Lung (tissue), 16 donors: ENCODE results near the gene HMCN2. TPM values are rescaled to one million over a fixed set of nuclear protein-coding genes. Genes with fewer than 3 reads are reported as not detected.
A peak's percentile ranks its signal among the peaks of the same experiment; 100 is the strongest.

ENCODE experiments used
- ATAC-seq: fragments of 200-7000 bp; cut with Tn5 transposase; one replicate; pipeline ENCODE4 v1.9.1; 2020; ENCODE audit warnings: moderate number of reproducible peaks; ENCODE audit not compliant: insufficient read depth, low FRiP score
- DNase-seq, 3 donors: peaks; one replicate each; pipeline ENCODE4 v3.0.0-alpha.2; 2013 to 2017
- H3K27ac ChIP-seq, 2 donors: one replicate each; pipeline ENCODE4 v1.5.1; 2013; ENCODE audit warnings: mild to moderate bottlenecking in 2 of 2, moderate library complexity in 2 of 2, control low read depth in 1 of 2, inconsistent platforms in 1 of 2, low read depth in 1 of 2, low read length in 1 of 2
- H3K27me3 ChIP-seq, 3 donors: one replicate each; pipeline ENCODE4 v1.5.1; 2013; ENCODE audit warnings: low read length in 2 of 3; ENCODE audit not compliant: control insufficient read depth in 3 of 3, insufficient read depth in 3 of 3
- H3K36me3 ChIP-seq, 4 donors: one replicate each; pipeline ENCODE4 v1.5.1; 2013; ENCODE audit warnings: low read length in 4 of 4, mild to moderate bottlenecking in 1 of 4, moderate library complexity in 1 of 4; ENCODE audit not compliant: control insufficient read depth in 4 of 4, insufficient read depth in 4 of 4
- H3K4me1 ChIP-seq, 5 donors: one replicate each; pipeline ENCODE4 v1.5.1; 2013; ENCODE audit warnings: low read length in 5 of 5, mild to moderate bottlenecking in 2 of 5, moderate library complexity in 1 of 5; ENCODE audit not compliant: control insufficient read depth in 5 of 5, insufficient read depth in 5 of 5
- H3K4me3 ChIP-seq: one replicate; pipeline ENCODE4 v1.5.1; 2013; ENCODE audit warnings: mild to moderate bottlenecking, control low read depth, moderate library complexity
- H3K9ac ChIP-seq, 2 donors: one replicate each; pipeline ENCODE4 v1.5.1; 2013; ENCODE audit warnings: low read length in 2 of 2, control low read depth in 1 of 2; ENCODE audit not compliant: insufficient read depth in 1 of 2
- H3K9me3 ChIP-seq, 4 donors: one replicate each; pipeline ENCODE4 v1.5.1; 2013; ENCODE audit warnings: low read length in 3 of 4, mild to moderate bottlenecking in 1 of 4, moderate library complexity in 1 of 4; ENCODE audit not compliant: control insufficient read depth in 4 of 4, insufficient read depth in 3 of 4
- CTCF ChIP-seq: IDR thresholded peaks from 2 replicates; pipeline ENCODE4 v1.5.1; 2012; ENCODE audit warnings: mild to moderate bottlenecking; ENCODE audit errors: control extremely low read depth, extremely low read depth
- WGBS, 2 donors: extraction: QIAGEN DNeasy Blood & Tissue Kit; methylation state at CpG; one replicate each; pipeline ENCODE4 v1.1.7; 2013; 5-methylcytosine and 5-hydroxymethylcytosine counted together
- long read RNA-seq, 5 donors: transcript quantifications; one replicate each; lab custom pipeline, GENCODE V29; 2026
- polyA plus RNA-seq, 2 donors: library from polyadenylated mRNA; stranded (reverse); fragments of 200-250 nt; gene quantifications; one replicate each; pipeline ENCODE4 v1.2.1, GENCODE V29; 2013
- total RNA-seq, 2 donors: library from RNA; depleted of rRNA in 1 of 2; stranded (reverse); fragments of >200 nt in 1 of 2; gene quantifications; one replicate each; pipeline ENCODE4 v1.2.1, GENCODE V29; 2014 to 2021
- donor health status: control.
- donor health status: control.
- donor health status: Bipolar disorder and iron deficiency.
- donor health status: healthy.
- donor health status: DM: yes; HTN: yes; CAD: no.

Gene HMCN2, protein sequence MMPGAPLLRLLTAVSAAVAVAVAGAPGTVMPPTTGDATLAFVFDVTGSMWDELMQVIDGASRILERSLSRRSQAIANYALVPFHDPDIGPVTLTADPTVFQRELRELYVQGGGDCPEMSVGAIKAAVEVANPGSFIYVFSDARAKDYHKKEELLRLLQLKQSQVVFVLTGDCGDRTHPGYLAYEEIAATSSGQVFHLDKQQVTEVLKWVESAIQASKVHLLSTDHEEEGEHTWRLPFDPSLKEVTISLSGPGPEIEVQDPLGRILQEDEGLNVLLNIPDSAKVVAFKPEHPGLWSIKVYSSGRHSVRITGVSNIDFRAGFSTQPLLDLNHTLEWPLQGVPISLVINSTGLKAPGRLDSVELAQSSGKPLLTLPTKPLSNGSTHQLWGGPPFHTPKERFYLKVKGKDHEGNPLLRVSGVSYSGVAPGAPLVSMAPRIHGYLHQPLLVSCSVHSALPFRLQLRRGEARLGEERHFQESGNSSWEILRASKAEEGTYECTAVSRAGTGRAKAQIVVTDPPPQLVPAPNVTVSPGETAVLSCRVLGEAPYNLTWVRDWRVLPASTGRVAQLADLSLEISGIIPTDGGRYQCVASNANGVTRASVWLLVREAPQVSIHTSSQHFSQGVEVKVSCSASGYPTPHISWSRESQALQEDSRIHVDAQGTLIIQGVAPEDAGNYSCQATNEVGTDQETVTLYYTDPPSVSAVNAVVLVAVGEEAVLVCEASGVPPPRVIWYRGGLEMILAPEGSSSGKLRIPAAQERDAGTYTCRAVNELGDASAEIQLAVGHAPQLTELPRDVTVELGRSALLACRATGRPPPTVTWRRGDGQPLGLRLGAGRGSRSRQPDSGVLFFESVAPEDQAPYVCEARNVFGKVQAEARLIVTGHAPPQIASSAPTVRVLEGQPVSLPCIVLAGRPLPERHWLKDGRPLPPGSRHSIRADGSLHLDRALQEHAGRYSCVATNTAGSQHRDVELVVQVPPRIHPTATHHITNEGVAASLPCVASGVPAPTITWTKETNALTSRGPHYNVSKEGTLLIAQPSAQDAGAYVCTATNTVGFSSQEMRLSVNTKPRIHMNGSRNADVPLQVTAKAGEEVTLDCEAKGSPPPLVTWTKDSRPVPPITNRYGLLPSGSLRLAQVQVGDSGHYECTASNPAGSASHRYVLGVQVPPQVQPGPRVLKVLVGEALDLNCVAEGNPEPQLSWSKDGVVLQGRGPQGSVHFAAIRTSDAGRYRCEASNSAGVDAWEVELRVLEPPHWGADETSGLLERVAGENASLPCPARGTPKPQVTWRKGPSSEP (N-terminal part only)
- total RNA-seq = 1 to 10 TPM; 4.7 to 5.2 TPM
- 1 to 10 TPM; 2.1 to 2.6 TPM for polyA plus RNA-seq
- long read RNA-seq, donor 1 = 0 reads
- long read RNA-seq, donor 2 = 0 reads
- long read RNA-seq, donor 3 = 0 reads
- long read RNA-seq, donor 4 = 0 reads
- long read RNA-seq, donor 5 = 0 reads

DNA sequence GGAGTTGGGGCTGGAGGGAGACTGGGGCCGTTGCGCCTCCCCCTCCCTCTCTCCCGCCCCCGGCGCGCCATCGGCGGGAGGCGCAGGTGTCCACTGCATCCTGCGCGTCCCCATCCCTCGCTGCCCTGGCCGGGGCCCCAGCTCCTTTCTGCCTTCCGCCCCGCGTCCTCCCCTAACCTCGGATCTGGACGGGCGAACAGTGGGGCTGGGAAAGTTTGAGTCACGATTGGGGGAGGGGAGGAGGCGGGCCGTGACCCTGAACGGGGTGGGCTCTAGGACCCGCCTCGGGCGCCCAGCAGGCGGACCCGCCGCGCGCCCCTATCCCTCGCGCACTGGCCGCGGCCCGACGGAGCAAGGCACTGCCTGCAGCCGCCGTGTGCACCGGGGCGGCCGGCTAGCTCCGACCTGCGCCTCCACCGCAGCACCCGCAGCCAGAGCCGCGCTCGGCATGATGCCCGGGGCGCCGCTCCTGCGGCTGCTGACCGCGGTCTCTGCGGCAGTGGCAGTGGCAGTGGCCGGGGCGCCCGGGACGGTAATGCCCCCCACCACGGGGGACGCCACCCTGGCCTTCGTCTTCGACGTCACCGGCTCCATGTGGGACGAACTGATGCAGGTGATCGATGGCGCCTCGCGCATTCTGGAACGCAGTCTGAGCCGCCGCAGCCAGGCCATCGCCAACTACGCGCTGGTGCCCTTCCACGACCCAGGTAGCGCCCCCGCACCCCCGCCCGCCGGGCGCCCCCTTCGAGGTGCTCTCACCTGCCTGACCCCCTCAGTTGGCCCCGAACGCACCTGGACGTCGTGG is at the start of gene HMCN2:
Gene HMCN2, plus strand, starts transcription at position 330 of the 805 bp plus-strand sequence. Its CDS starts 119 bp downstream, at position 449.
- H3K36me3 ChIP-seq = no peaks in the 10 kb centered on the region
- WGBS, 2 donors = 1 to 4% methylated on average over 59 to 85 of the region's 89 CpGs
- DNase-seq = no peak
- no peak for TF ChIP-seq CTCF
- no peaks in the 10 kb centered on the region for H3K9me3 ChIP-seq
- no peak for ATAC-seq
- H3K4me3 ChIP-seq = no peak within 1 kb of the TSS
- no peak within 1 kb of the TSS for H3K9ac ChIP-seq
- H3K27me3 ChIP-seq = peaks cover 0 to 58% (median 49%) of the 10 kb centered on the region in 3 donors
- peaks cover 0 to 7% (median 0%) of the 10 kb centered on the region in 5 donors for H3K4me1 ChIP-seq
- H3K27ac ChIP-seq = peak within 1 kb of the TSS in 1 of 2 donors; percentile 20

DNA sequence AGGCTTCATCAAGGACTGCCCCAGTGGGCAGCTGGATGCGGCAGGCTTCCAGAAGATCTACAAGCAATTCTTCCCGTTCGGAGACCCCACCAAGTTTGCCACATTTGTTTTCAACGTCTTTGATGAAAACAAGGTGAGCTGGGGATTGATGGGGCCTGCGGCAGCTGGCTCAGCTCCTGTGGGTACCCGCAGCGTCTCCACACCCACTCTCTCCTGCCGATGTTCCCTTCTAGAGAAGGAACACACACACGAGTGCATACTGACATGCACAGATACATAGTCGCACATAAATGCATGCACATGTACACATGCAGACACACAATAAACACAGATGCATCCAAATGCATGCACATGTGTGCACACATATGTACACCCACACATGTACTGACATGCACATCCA is 47.7 kb upstream of the HMCN2 start:
- ATAC-seq = no peak
- Histone ChIP-seq H3K4me1 (peaks cover 0 to 23% (median 6%) of the 10 kb centered on the region in 5 donors), H3K9ac (no peak overlapping the region), H3K4me3 (no peak overlapping the region), H3K9me3 (no peaks in the 10 kb centered on the region), H3K27ac (no peak overlapping the region), H3K36me3 (peaks cover 0 to 6% (median 3%) of the 10 kb centered on the region in 4 donors), H3K27me3 (no peaks in the 10 kb centered on the region)
- WGBS, 2 donors = 93 to 95% methylated on average over 10 of the region's 10 CpGs
- TF ChIP-seq CTCF = no peak
- DNase-seq = no peak

GRCh38 chr9:130219661-130220096 is 45.9 kb upstream of the HMCN2 start:
- Histone ChIP-seq H3K4me1 (peaks cover 0 to 16% (median 5%) of the 10 kb centered on the region in 5 donors), H3K4me3 (no peak overlapping the region), H3K36me3 (peaks cover 0 to 6% (median 3%) of the 10 kb centered on the region in 4 donors), H3K9ac (no peak overlapping the region), H3K27ac (no peak overlapping the region), H3K27me3 (no peaks in the 10 kb centered on the region), H3K9me3 (no peaks in the 10 kb centered on the region)
- WGBS, 2 donors = 81 to 87% methylated on average over 16 of the region's 16 CpGs
- DNase-seq (no peak), ATAC-seq (no peak)
- no peak for TF ChIP-seq CTCF
